Thoracic aorta (tissue), 2 donors: ENCODE data around the gene PDCD2L. TPM values are rescaled to one million over a fixed set of nuclear protein-coding genes. Genes with fewer than 3 reads are reported as not detected.
A peak's percentile ranks its signal among the peaks of the same experiment; 100 is the strongest.
"Not testable (repeated sequence)": the region's sequence is repeated elsewhere in the genome, so short reads cannot be mapped to it uniquely, and the experiment has no call there.

Source experiments
- ATAC-seq: fragments of 150-250 bp; one replicate; pipeline ENCODE4 v1.8.0; 2017; ENCODE audit warnings: low read depth; ENCODE audit not compliant: insufficient number of reproducible peaks, low FRiP score
- DNase-seq: peaks from one replicate; pipeline ENCODE4 v3.0.0-alpha.2; 2020; ENCODE audit warnings: low spot score
- H3K27ac ChIP-seq, 2 donors: fragments of 200-600 bp; sonication (generic); 1 replicate in 1 of 2; 2 replicates in 1 of 2; pipeline ENCODE4 v1.5.1; 2016; ENCODE audit warnings: mild to moderate bottlenecking in 2 of 2, moderate library complexity in 2 of 2
- H3K27me3 ChIP-seq: fragments of 200-600 bp; sonication (generic); replicated peaks from 2 replicates; pipeline ENCODE4 v1.6.0; 2016; ENCODE audit warnings: mild to moderate bottlenecking; ENCODE audit not compliant: insufficient read depth
- H3K36me3 ChIP-seq: fragments of 200-600 bp; sonication (generic); one replicate; pipeline ENCODE4 v1.5.1; 2016
- H3K4me1 ChIP-seq, 2 donors: fragments of 200-600 bp; sonication (generic); 1 replicate in 1 of 2; 2 replicates in 1 of 2; pipeline versions ENCODE4 v1.5.1 to v1.6.0; 2016; ENCODE audit warnings: low read depth in 2 of 2, mild to moderate bottlenecking in 1 of 2; ENCODE audit not compliant: control insufficient read depth in 1 of 2
- H3K4me3 ChIP-seq: fragments of 200-600 bp; sonication (generic); 2 replicates; pipeline ENCODE4 v1.5.1; 2016; ENCODE audit warnings: mild to moderate bottlenecking
- H3K9me3 ChIP-seq: fragments of 200-600 bp; sonication (generic); 2 replicates; pipeline ENCODE4 v1.5.1; 2016
- CTCF ChIP-seq: fragments of 200-600 bp; sonication (generic); IDR thresholded peaks from one replicate; pipeline ENCODE4 v1.5.1; 2019; ENCODE audit warnings: antibody characterized with exemption
- total RNA-seq, 2 donors: library from RNA; depleted of rRNA; stranded (reverse); fragments of >200 nt; gene quantifications; one replicate each; pipeline versions ENCODE4 v1.1.0 to v1.2.3, GENCODE V29; 2016

Gene PDCD2L
- total RNA-seq, 2 donors from 2014 or later = 6.2 to 12.8 TPM

DNA sequence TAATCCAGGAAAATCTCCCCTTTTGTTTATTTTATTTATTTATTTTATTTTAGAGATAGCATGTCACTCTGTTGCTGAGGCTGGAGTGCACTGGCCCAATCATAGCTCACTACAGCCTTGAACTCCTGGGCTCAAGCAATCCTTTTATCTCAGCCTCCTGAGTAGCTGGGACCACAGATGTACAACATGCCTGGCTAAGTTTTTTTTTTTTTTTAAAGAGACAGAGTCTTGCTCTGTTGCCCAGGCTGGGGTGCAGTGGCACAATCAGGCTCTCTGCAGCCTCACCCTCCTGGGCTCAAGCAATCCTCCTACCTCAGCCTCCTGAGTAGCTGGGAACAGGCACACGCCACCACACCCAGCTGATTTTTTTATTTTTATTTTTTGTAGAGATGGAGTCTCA lies 6.3 kb upstream of the PDCD2L start:
- Histone ChIP-seq H3K36me3 (peaks cover 45% of the 10 kb centered on the region), H3K4me3 (no peak overlapping the region), H3K9me3 (no peaks in the 10 kb centered on the region), H3K27ac (no peak overlapping the region), H3K27me3 (no peaks in the 10 kb centered on the region), H3K4me1 (no peaks in the 10 kb centered on the region)
- DNase-seq (no peak), ATAC-seq (no peak)
- TF ChIP-seq CTCF = no peak

DNA sequence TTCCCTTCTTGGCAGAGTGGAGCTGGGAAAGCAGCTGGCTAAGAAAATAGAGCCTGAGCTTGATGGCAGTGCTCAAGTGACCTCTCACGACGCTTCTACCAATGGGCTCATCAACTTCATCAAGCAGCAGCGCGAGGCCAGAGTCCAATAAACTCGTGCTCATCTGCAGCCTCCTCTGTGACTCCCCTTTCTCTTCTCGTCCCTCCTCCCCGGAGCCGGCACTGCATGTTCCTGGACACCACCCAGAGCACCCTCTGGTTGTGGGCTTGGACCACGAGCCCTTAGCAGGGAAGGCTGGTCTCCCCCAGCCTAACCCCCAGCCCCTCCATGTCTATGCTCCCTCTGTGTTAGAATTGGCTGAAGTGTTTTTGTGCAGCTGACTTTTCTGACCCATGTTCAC lies 4.3 kb upstream of the PDCD2L start:
- Histone ChIP-seq H3K27ac (no peak overlapping the region), H3K4me1 (peaks cover 3% of the 10 kb centered on the region in 2 donors), H3K27me3 (no peaks in the 10 kb centered on the region), H3K4me3 (no peak overlapping the region), H3K36me3 (peaks cover 39% of the 10 kb centered on the region), H3K9me3 (no peaks in the 10 kb centered on the region)
- ATAC-seq = no peak
- DNase-seq = no peak
- no peak for TF ChIP-seq CTCF

DNA sequence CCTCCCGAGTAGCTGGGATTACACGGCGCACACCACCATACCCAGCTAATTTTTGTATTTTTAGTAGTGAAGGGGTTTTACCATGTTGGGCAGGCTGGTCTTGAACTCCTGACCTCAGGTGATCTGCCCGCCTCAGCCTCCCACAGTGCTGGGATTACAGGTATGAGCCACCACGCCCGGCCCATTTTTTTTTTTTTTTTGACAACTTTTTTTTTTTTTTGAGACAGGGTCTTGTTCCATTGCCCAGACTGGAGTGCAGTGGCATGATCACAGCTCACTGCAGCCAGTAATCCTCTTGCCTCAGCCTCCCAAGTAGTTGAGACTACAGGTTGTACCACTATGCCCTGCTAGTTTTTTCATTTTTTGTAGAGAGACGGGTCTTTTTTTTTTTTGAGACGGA lies 3.4 kb upstream of the PDCD2L start:
- not testable (repeated sequence) for H3K9me3 ChIP-seq, H3K27ac ChIP-seq, H3K4me1 ChIP-seq, ATAC-seq, H3K4me3 ChIP-seq, H3K27me3 ChIP-seq, DNase-seq
- H3K36me3 ChIP-seq = peaks cover 39% of the 10 kb centered on the region

- Histone ChIP-seq H3K4me1 (peaks cover 3 to 4% of the 10 kb centered on the region in 2 donors), H3K9me3 (no peaks in the 10 kb centered on the region), H3K27ac (no peak overlapping the region), H3K27me3 (no peaks in the 10 kb centered on the region), H3K4me3 (no peak overlapping the region), H3K36me3 (peaks cover 26% of the 10 kb centered on the region)
- DNase-seq (no peak), ATAC-seq (no peak)
- TF ChIP-seq CTCF = no peak
Measured at GRCh38 chr19:34402074-34402600, 2.1 kb upstream of the PDCD2L start.

DNA sequence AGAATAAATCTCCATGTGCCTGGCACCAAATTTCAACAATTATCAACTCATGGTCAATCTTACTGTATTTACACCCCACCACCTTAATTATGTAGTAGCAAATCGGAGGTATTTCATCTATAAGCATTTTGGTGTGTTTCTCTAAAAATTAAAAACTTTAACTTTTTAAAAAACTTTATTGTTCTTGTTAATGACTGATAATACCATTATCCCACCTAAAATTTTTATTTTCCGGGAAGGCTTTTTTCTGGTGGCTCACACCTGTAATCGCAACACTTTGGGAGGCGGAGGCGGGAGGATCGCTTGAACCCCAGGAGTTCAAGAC lies 453 bp upstream of the PDCD2L start:
- DNase-seq (no peak), ATAC-seq (no peak)
- Histone ChIP-seq H3K9me3 (no peaks in the 10 kb centered on the region), H3K27me3 (no peaks in the 10 kb centered on the region), H3K4me1 (peaks cover 3 to 4% of the 10 kb centered on the region in 2 donors), H3K27ac (peak overlapping the region; percentile 29 to 53), H3K36me3 (peaks cover 17% of the 10 kb centered on the region), H3K4me3 (peak overlapping the region; percentile 98)
- TF ChIP-seq CTCF = no peak
